ENCODE results near the gene PCGF2.
"Not testable (repeated sequence)": the region's sequence is repeated elsewhere in the genome, so short reads cannot be mapped to it uniquely, and the experiment has no call there.

The PCGF2 gene

GRCh38 chr17:38789185-38789584 is 41.0 kb upstream of the PCGF2 start:
- no peak for DNase-seq (ENCODE audit: insufficient read length, low spot score)
- TF ChIP-seq, protein P1, sequence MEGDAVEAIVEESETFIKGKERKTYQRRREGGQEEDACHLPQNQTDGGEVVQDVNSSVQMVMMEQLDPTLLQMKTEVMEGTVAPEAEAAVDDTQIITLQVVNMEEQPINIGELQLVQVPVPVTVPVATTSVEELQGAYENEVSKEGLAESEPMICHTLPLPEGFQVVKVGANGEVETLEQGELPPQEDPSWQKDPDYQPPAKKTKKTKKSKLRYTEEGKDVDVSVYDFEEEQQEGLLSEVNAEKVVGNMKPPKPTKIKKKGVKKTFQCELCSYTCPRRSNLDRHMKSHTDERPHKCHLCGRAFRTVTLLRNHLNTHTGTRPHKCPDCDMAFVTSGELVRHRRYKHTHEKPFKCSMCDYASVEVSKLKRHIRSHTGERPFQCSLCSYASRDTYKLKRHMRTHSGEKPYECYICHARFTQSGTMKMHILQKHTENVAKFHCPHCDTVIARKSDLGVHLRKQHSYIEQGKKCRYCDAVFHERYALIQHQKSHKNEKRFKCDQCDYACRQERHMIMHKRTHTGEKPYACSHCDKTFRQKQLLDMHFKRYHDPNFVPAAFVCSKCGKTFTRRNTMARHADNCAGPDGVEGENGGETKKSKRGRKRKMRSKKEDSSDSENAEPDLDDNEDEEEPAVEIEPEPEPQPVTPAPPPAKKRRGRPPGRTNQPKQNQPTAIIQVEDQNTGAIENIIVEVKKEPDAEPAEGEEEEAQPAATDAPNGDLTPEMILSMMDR (IDR thresholded peaks at IDR 0.05; ENCODE audit: insufficient read depth, missing control alignments) = no peak
- no peak for FAIRE-seq

- DNase-seq (ENCODE audit: insufficient read length, low spot score); FAIRE-seq: not testable (repeated sequence)
These were observed 39.9 kb upstream of the PCGF2 start for GRCh38 chr17:38787999-38788398.

DNA sequence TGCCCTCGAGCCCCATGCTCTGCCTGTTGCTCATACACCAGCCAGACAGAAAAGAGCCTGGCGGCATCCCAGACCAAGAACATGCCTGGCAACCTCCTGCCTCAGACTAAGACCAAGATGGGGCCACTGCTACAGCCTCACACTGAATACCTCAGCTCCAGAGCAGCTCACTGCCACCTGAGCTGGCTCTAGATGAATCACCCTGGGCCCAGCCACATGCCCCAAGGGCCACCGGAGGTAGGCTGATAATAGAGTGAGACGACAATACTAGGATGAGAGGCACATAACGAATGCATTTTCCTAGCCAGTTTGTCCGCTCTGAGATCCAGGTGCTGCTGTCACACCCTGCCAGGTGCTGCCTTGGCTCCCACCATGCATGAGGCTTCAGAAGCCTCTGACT is 38.2 kb upstream of the PCGF2 start:
- DNase-seq (ENCODE audit: insufficient read length, low spot score) (no peak), FAIRE-seq (no peak)
- TF ChIP-seq, protein P1 (IDR thresholded peaks at IDR 0.05; ENCODE audit: insufficient read depth, missing control alignments) = no peak

- no peak for FAIRE-seq
- DNase-seq (ENCODE audit: insufficient read length, low spot score) = no peak
- TF ChIP-seq, protein P1 (IDR thresholded peaks at IDR 0.05; ENCODE audit: insufficient read depth, missing control alignments) = no peak
These were observed 35.1 kb upstream of the PCGF2 start for GRCh38 chr17:38783227-38783626.

GRCh38 chr17:38779965-38780752 is 32.0 kb upstream of the PCGF2 start:
- TF ChIP-seq, protein P1 (IDR thresholded peaks at IDR 0.05; ENCODE audit: insufficient read depth, missing control alignments) = no peak
- DNase-seq (ENCODE audit: insufficient read length, low spot score) = no peak

DNA sequence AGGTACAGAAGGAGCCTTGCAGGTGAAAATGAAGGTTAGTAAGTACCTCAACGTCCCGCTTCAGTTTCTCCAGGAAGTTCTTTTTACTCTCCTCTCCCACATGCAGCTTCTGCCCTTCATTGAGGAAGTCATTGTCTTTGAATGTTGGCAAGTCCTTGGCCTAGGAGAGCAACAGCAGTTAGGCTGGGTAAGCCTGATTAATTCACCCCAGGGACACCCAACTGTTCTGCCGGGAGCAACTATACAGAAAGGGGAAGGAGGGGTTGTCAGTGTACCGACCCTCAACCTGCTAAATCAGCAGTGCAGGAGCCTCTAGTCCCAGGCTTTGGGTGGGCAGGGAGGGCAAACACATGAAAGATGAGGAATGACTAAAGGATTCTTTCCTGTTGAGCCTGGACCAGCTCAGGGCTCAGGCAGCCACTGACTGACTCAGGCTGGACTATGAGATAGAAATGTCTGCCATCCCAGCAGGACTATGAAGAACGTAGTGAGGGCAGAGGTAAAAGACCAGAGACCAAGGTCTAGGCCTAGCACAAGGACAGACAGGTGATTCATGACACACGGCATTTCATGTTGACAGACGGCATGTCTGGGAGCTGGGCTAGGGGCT is 29.6 kb upstream of the PCGF2 start:
- TF ChIP-seq, protein P1 (IDR thresholded peaks at IDR 0.05; ENCODE audit: insufficient read depth, missing control alignments) = no peak
- DNase-seq (ENCODE audit: insufficient read length, low spot score) (no peak), FAIRE-seq (no peak)

More at GRCh38 chr17:38779965-38780752, 32.0 kb upstream of the PCGF2 start:
- FAIRE-seq = no peak

- TF ChIP-seq, protein P1 (IDR thresholded peaks at IDR 0.05; ENCODE audit: insufficient read depth, missing control alignments) = no peak
- no peak for DNase-seq (ENCODE audit: insufficient read length, low spot score)
- FAIRE-seq = no peak
These were observed 25.1 kb upstream of the PCGF2 start for GRCh38 chr17:38773258-38773657.

All from D721Med (cell line).